Natural killer cell treated with Interleukin-12 subunit alpha and Interleukin-12 subunit beta and Interleukin-15 and Interleukin-18, amount 100 ng/mL, for 72 hours (primary cell): ENCODE measurements around the gene NR5A2. TPM values are rescaled to one million over a fixed set of nuclear protein-coding genes. Genes with fewer than 3 reads are reported as not detected.

Source experiments
- ATAC-seq, 2 donors: fragments of 150-1000 bp; cut with Tn5 transposase in 1 of 2; sonication (Bioruptor Pico), chemical (Tn5 transposase) in 1 of 2; 2 replicates each; pipeline ENCODE4 v1.10.0; 2021
- DNase-seq: peaks from one replicate; pipeline ENCODE4 v3.0.0; 2022; ENCODE audit warnings: low spot score
- H3K27ac Mint-ChIP-seq, 2 donors: 1 replicate in 1 of 2; 2 replicates in 1 of 2; pipeline ENCODE4 v1.8.0; 2022; ENCODE audit warnings: mixed read lengths in 2 of 2, mild to moderate bottlenecking in 1 of 2, moderate library complexity in 1 of 2
- H3K27me3 Mint-ChIP-seq, 2 donors: 1 replicate in 1 of 2; 2 replicates in 1 of 2; pipeline ENCODE4 v1.8.0; 2022; ENCODE audit warnings: mixed read lengths in 2 of 2
- H3K36me3 Mint-ChIP-seq: one replicate; pipeline ENCODE4 v1.8.0; 2022; ENCODE audit warnings: mixed read lengths
- H3K4me1 Mint-ChIP-seq, 2 donors: 1 replicate in 1 of 2; 2 replicates in 1 of 2; pipeline ENCODE4 v1.8.0; 2022; ENCODE audit warnings: low read depth in 2 of 2, mixed read lengths in 2 of 2, mild to moderate bottlenecking in 1 of 2
- H3K4me3 Mint-ChIP-seq: one replicate; pipeline ENCODE4 v1.8.0; 2022; ENCODE audit warnings: mixed read lengths
- H3K9me3 Mint-ChIP-seq: 2 replicates; pipeline ENCODE4 v1.8.0; 2022; ENCODE audit warnings: mixed read lengths
- total RNA-seq, 2 donors: library from RNA; stranded (reverse); gene quantifications; one replicate each; pipeline ENCODE4 v1.2.3, GENCODE V29; 2022

The NR5A2 gene
- total RNA-seq, 2 donors from 2014 or later, result 0.11 TPM; not detected in 1

GRCh38 chr1:200029035-200029821, 1.7 kb downstream of the NR5A2 start:
- Mint-ChIP-seq H3K4me3 (peak overlapping the region; percentile 54), H3K27me3 (peaks cover 24 to 48% of the 10 kb centered on the region in 2 donors), H3K9me3 (no peaks in the 10 kb centered on the region), H3K27ac (no peak overlapping the region), H3K36me3 (no peaks in the 10 kb centered on the region), H3K4me1 (peaks cover 0 to 4% of the 10 kb centered on the region in 2 donors)
- DNase-seq, result no peak
- ATAC-seq, result peak; percentile 38 to 67

DNA sequence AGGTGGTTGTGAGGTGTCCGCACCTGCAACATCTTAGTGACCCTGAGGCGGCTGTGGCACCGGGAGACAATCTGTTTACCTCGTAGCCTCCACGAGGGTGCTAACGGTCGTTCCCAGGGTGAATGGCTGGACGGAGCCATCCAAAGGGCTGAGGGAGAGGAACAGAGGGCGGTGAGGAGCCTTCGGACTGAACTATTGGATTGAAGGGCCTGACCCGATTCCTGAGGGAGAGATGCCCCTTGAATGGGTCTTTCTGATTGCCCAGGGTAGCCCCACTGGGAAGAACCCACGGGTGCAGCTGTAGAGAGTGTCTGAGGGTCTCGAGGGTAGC, 2.3 kb downstream of the NR5A2 start:
- Mint-ChIP-seq H3K4me3 (no peak overlapping the region), H3K27me3 (peaks cover 24 to 43% of the 10 kb centered on the region in 2 donors), H3K27ac (no peak overlapping the region), H3K4me1 (peaks cover 0 to 4% of the 10 kb centered on the region in 2 donors), H3K36me3 (no peaks in the 10 kb centered on the region), H3K9me3 (no peaks in the 10 kb centered on the region)
- no peak for ATAC-seq
- no peak for DNase-seq

DNA sequence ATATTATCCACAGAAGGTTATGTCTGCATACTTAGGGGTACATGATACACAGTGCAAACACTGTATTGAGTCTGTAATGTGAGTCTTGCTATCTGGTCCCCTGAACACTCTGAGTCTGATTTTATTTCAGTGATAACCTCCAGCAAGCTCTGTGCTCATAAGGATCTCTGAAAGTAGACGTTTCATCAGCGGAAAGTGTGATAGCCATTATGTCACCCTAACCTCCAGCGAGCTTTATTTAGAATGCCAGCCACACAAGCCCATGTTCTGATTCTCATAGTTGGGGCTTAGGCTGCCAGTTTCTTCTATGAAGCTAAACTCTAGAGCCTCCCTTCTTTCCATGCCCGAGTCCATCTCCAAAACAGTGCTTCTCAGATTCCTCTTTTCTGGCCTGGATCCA, 3.3 kb downstream of the NR5A2 start:
- Mint-ChIP-seq H3K36me3 (no peaks in the 10 kb centered on the region), H3K27ac (no peak overlapping the region), H3K9me3 (no peaks in the 10 kb centered on the region), H3K4me1 (peaks cover 0 to 4% of the 10 kb centered on the region in 2 donors), H3K27me3 (peaks cover 24 to 35% of the 10 kb centered on the region in 2 donors), H3K4me3 (no peak overlapping the region)
- DNase-seq, result no peak
- ATAC-seq, result no peak

- Mint-ChIP-seq H3K4me3 (no peak overlapping the region), H3K27ac (no peak overlapping the region), H3K4me1 (peaks cover 0 to 3% of the 10 kb centered on the region in 2 donors), H3K36me3 (no peaks in the 10 kb centered on the region), H3K9me3 (no peaks in the 10 kb centered on the region), H3K27me3 (peaks cover 20 to 36% of the 10 kb centered on the region in 2 donors)
- ATAC-seq, result no peak
- no peak for DNase-seq
These were observed 6.2 kb downstream of the NR5A2 start for GRCh38 chr1:200033511-200034261.

DNA sequence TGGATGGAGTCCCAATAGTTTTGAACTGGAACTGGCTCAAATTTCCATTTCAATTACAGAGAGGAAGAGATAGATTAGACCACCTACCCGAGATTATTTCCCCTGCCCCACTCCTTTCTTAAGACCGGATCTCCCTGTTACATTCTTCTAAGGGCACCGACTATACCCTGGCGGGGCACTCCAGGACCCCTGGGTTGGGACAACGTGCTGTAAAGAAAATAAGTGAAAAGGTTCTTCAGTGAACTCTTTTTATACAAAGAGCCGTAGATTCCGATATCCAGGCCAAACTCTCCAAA, 6.7 kb downstream of the NR5A2 start:
- Mint-ChIP-seq H3K4me1 (no peaks in the 10 kb centered on the region), H3K27me3 (peaks cover 15 to 33% of the 10 kb centered on the region in 2 donors), H3K27ac (no peak overlapping the region), H3K36me3 (no peaks in the 10 kb centered on the region), H3K4me3 (no peak overlapping the region), H3K9me3 (no peaks in the 10 kb centered on the region)
- DNase-seq (no peak), ATAC-seq (no peak)

- H3K36me3 Mint-ChIP-seq, result no peaks in the 10 kb centered on the region
- H3K4me1 Mint-ChIP-seq, result peaks cover 0 to 3% of the 10 kb centered on the region in 2 donors
- H3K9me3 Mint-ChIP-seq, result no peaks in the 10 kb centered on the region
- H3K27ac Mint-ChIP-seq, result no peak overlapping the region
- no peak overlapping the region for H3K4me3 Mint-ChIP-seq
- H3K27me3 Mint-ChIP-seq, result peaks cover 15 to 35% of the 10 kb centered on the region in 2 donors
- ATAC-seq (no peak), DNase-seq (no peak)
These were observed 7.4 kb downstream of the NR5A2 start for GRCh38 chr1:200034761-200035396.

DNA sequence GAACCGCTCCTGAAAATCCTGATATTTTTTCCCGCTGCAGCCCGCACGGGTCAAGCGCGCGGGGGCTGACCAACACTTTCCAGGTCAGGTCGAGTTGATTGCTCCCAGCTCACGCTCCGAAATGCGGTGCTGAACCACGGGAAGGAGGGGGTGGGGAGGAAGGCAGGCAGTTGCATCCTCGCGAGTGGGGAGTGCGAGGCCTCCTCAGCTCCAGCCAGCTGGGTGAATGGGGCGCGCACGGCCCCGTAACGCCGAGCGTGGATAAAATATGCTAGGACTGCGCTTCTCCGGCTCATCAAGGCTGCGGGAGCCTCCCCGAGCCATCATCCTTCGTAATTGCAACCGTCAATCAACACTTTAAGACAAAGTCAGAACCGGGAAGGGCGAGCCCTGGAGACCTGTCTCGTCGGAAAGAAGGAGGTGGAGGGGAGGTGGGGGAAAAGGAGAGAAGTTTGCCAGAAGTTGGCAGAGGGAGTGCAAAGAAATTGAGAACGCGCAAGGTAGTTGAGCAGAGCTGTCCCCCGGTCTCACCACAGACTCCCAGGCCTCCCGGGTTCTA, 8.0 kb downstream of the NR5A2 start:
- Mint-ChIP-seq H3K36me3 (no peaks in the 10 kb centered on the region), H3K27ac (no peak overlapping the region), H3K27me3 (peaks cover 15 to 39% of the 10 kb centered on the region in 2 donors), H3K4me3 (no peak overlapping the region), H3K4me1 (peaks cover 4 to 8% of the 10 kb centered on the region in 2 donors), H3K9me3 (no peaks in the 10 kb centered on the region)
- DNase-seq (no peak), ATAC-seq (no peak)

DNA sequence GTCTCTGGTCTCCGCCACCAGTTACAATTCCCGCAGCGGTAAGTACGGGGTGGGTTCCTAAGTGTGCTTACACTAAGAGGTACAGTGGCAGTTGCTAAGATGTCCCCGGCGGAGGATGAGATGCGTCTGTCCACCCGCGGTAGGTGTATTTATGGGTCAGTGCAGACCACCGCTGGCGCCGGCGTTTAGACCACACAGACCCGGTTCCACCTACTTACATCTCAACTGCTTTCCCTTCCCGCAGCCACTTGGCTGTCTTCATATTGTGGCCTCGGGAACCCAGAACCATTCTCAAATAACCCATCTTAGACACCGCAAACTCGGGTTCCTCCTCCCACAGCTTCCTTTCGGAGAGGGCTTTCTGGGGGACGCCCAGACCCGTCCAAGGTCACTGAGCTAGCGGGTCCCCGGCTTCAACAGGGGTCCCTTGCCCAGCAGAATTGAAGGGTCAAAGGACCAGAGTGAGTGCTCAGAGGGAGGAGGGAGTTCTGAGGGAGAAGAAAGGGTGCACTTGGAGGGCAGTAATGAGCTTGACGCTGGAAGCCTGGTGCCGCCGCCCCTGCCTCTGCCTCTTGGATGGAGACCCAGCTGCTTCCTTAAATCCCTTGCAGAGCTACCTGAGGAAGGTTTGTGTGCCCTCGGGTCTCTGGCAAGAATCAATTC, 8.6 kb downstream of the NR5A2 start:
- peaks cover 9 to 38% of the 10 kb centered on the region in 2 donors for H3K27me3 Mint-ChIP-seq

DNA sequence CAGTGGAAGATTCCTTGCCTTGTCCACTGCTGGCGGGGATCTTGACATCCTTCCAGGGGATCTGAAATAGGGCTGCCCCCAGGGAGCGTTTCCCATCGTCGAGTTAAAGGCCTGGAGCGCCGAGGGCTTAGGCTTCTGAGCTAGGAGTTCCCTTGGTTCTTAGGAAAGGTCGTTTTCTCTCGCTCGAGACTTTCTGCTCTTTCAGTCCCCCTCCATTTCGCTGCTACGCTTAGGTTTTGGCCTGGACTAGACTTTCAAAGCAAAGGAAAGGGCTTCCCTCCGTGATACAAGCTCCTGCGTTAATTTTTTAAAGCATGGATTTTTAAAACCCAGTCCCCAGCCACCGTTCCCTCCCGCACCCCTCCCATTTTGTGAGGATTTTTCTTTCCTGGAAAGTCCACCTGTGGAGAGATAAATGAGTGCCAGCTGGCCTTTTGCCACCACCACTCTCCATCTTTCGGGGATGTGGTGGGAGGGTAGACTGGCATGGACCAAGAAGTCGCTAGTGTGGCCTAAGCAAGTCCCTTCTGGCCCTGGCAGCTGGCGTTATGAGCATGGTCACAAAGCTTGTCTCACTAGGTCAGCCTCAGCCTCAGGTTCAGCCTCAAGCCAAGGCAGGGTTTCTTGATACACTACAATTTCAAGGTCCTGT, 9.2 kb downstream of the NR5A2 start:
- Mint-ChIP-seq H3K36me3 (no peaks in the 10 kb centered on the region), H3K4me3 (no peak overlapping the region), H3K9me3 (no peaks in the 10 kb centered on the region), H3K27ac (no peak overlapping the region), H3K4me1 (peaks cover 4 to 10% of the 10 kb centered on the region in 2 donors), H3K27me3 (peaks cover 14 to 42% of the 10 kb centered on the region in 2 donors)
- ATAC-seq, result no peak
- DNase-seq, result no peak

More for the DNA sequence above, 8.6 kb downstream of the NR5A2 start:
- Mint-ChIP-seq H3K4me1 (peaks cover 4 to 10% of the 10 kb centered on the region in 2 donors), H3K9me3 (no peaks in the 10 kb centered on the region), H3K4me3 (no peak overlapping the region), H3K27ac (no peak overlapping the region), H3K36me3 (no peaks in the 10 kb centered on the region)
- DNase-seq (no peak), ATAC-seq (no peak)

DNA sequence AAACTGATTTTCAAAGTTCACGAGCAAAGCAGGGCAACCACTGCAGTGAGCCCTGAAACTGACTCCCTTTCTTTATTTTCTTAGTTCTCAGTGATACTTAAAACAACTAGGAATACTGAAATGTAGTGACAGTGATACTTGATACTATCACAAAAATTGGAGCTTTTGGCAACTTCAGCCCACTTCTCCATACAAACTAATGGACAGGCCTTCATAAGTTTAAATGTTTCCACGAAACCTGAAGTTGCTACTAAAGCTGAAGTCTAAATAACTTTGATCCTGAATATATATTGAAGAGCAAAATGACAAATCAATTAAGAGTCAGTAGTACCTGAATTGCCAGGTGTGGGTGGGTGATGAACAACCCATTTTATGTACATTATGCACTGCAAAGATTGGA, 10.0 kb downstream of the NR5A2 start:
- no peaks in the 10 kb centered on the region for H3K9me3 Mint-ChIP-seq
- no peak overlapping the region for H3K27ac Mint-ChIP-seq
- peak overlapping the region; percentile 2 for H3K4me3 Mint-ChIP-seq
- ATAC-seq (no peak), DNase-seq (no peak)
- peaks cover 15 to 36% of the 10 kb centered on the region in 2 donors for H3K27me3 Mint-ChIP-seq
- H3K4me1 Mint-ChIP-seq, result peaks cover 4 to 10% of the 10 kb centered on the region in 2 donors
- no peaks in the 10 kb centered on the region for H3K36me3 Mint-ChIP-seq

DNA sequence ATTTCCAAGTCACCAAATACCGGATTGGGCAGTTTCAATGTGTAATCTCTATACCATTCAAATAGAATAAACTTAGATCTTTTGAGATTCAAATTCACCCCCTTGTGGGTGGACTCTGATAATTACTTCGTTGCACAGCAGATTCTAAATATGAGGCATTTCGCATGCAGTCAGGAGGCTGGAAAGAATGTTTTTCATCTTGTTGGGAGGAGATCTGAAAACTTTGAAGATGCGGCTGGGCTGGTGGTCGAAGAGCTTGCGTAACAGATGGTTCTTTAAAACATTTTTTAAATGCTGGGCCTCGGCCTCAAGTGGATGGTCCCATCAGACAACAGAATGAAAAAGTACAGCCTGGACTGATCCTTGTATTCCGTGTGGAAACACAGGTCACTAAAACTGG, 10.4 kb downstream of the NR5A2 start:
- DNase-seq, result no peak
- H3K27ac Mint-ChIP-seq, result no peak overlapping the region
- peak overlapping the region; percentile 2 for H3K4me3 Mint-ChIP-seq
- H3K4me1 Mint-ChIP-seq, result peaks cover 8 to 13% of the 10 kb centered on the region in 2 donors
- ATAC-seq, result no peak
- H3K36me3 Mint-ChIP-seq, result no peaks in the 10 kb centered on the region
- H3K27me3 Mint-ChIP-seq, result peaks cover 19 to 40% of the 10 kb centered on the region in 2 donors
- H3K9me3 Mint-ChIP-seq, result no peaks in the 10 kb centered on the region

- Mint-ChIP-seq H3K27me3 (peaks cover 25 to 45% of the 10 kb centered on the region in 2 donors), H3K36me3 (no peaks in the 10 kb centered on the region), H3K4me1 (peaks cover 12 to 15% of the 10 kb centered on the region in 2 donors), H3K4me3 (peak overlapping the region; percentile 2), H3K9me3 (no peaks in the 10 kb centered on the region), H3K27ac (no peak overlapping the region)
- no peak for ATAC-seq
- no peak for DNase-seq
These were observed 10.9 kb downstream of the NR5A2 start for GRCh38 chr1:200038325-200038980.
